GM23248 (cell line): ENCODE results near the gene ITGAL.

ENCODE experiments used
- EZH2 ChIP-seq: fragments of 200-600 bp; sonication (generic); IDR thresholded peaks from 2 replicates; pipeline ENCODE4 v1.6.1; 2018; ENCODE audit warnings: antibody characterized with exemption, mild to moderate bottlenecking; ENCODE audit not compliant: insufficient read depth, poor library complexity, severe bottlenecking
- EZH2phosphoT487 ChIP-seq: fragments of 200-600 bp; sonication (generic); IDR thresholded peaks from 2 replicates; pipeline ENCODE4 v1.6.1; 2018; ENCODE audit warnings: antibody characterized with exemption, moderate library complexity, mild to moderate bottlenecking, low read depth; ENCODE audit not compliant: insufficient read depth

GRCh38 chr16:30552956-30553355 is 80.4 kb downstream of the ITGAL start:
- TF ChIP-seq EZH2phosphoT487 (no peak), EZH2 (no peak)
